HG03108 (cell line): ENCODE measurements around the gene TRNT1.

Experiments
- ATAC-seq: cut with Tn5 transposase; IDR thresholded peaks from one replicate; pipeline ENCODE4 v1.9.1; 2021; ENCODE audit warnings: moderate library complexity; ENCODE audit not compliant: unreplicated experiment

TRNT1 gene

GRCh38 chr3:3110749-3111361, 15.9 kb upstream of the TRNT1 start:
- ATAC-seq = no peak

- ATAC-seq = no peak
These were observed 13.6 kb upstream of the TRNT1 start for GRCh38 chr3:3113042-3113709.

GRCh38 chr3:3117651-3118050, 9.1 kb upstream of the TRNT1 start:
- no peak for ATAC-seq

- ATAC-seq = no peak
These were observed 7.3 kb upstream of the TRNT1 start for GRCh38 chr3:3119393-3119851.

GRCh38 chr3:3125977-3126376, 763 bp upstream of the TRNT1 start:
- ATAC-seq = no peak

GRCh38 chr3:3127432-3128010, 781 bp downstream of the TRNT1 start:
- no peak for ATAC-seq

- ATAC-seq = no peak
These were observed 2.8 kb downstream of the TRNT1 start for GRCh38 chr3:3129579-3129978.

GRCh38 chr3:3133500-3133899, 6.8 kb downstream of the TRNT1 start:
- no peak for ATAC-seq

- ATAC-seq = no peak
These were observed 8.2 kb downstream of the TRNT1 start for GRCh38 chr3:3134750-3135448.

GRCh38 chr3:3137526-3137925, 10.8 kb downstream of the TRNT1 start:
- ATAC-seq = no peak

GRCh38 chr3:3141939-3142338, 15.2 kb downstream of the TRNT1 start:
- no peak for ATAC-seq

- ATAC-seq = no peak
These were observed 19.1 kb downstream of the TRNT1 start for GRCh38 chr3:3145831-3146230.

GRCh38 chr3:3149560-3149959, 22.8 kb downstream of the TRNT1 start:
- ATAC-seq = no peak

- ATAC-seq = no peak
These were observed 24.8 kb downstream of the TRNT1 start for GRCh38 chr3:3151513-3151912.

- ATAC-seq = no peak
These were observed 28.3 kb downstream of the TRNT1 start for GRCh38 chr3:3154879-3155610.

- no peak for ATAC-seq
These were observed 30.7 kb downstream of the TRNT1 start for GRCh38 chr3:3157484-3157883.

- no peak for ATAC-seq
These were observed 34.1 kb downstream of the TRNT1 start for GRCh38 chr3:3160826-3161225.

- no peak for ATAC-seq
These were observed 38.5 kb downstream of the TRNT1 start for GRCh38 chr3:3165241-3165640.

- ATAC-seq = no peak
These were observed 38.9 kb downstream of the TRNT1 start for GRCh38 chr3:3165650-3166049.

GRCh38 chr3:3170998-3171397, 44.3 kb downstream of the TRNT1 start:
- no peak for ATAC-seq

GRCh38 chr3:3172627-3173026, 45.9 kb downstream of the TRNT1 start:
- ATAC-seq = peak; percentile 41
